Stimulated activated CD8-positive, alpha-beta memory T cell treated with anti-CD3 and anti-CD28 coated beads, Interleukin-4, amount 100 ng/mL, for 48 hours (primary cell): Measurements from ENCODE around the gene CT47A7.
"Not testable (repeated sequence)": the region's sequence is repeated elsewhere in the genome, so short reads cannot be mapped to it uniquely, and the experiment has no call there.

Experiments
- DNase-seq: peaks from one replicate; pipeline ENCODE4 v3.0.0-alpha.2; 2020

Gene CT47A7

DNA sequence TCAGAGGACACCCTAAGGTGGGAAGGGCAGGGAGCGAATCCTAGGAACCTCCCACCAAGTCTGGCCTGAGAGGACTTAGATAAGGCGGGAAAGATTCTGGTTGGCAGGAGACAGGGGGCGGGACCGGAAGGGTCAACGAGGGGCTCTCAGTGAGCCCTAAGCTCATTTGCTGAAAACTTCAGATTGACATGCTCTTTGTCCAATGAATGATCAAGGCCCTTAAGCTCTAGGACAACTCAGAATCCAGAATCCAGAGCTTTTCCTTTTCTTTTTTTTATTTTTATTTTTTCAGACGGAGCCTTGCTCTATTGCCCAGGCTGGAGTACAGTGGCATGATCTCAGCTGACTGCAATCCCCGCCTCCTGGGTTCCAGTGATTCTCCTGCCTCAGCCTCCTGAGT lies at the start of gene CT47A7:
TSS of gene CT47A7 (minus strand) at position 101 of the 400 bp plus-strand sequence. CDS start 255 bp downstream, outside the sequence.
- DNase-seq: not testable (repeated sequence)

DNA sequence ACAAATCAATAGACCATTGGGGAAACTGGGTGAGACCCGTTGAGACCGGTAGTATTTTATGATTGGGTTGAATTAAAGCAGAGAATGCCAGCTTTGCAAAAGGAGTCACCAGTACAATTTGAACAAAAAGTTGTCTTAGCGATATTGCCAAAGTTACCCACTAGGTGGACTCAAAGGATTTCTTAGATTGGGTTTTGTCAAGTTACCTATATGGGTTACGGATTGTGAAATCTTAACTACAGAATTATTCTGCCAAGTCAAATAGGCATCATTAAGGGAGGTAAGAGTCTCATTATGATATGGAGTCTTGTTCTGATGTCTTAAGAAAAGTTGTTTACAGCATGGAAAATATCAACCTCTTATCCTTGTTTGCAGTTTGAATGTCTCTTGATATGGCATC lies 44.2 kb upstream of the CT47A7 start:
- DNase-seq: no peak

DNA sequence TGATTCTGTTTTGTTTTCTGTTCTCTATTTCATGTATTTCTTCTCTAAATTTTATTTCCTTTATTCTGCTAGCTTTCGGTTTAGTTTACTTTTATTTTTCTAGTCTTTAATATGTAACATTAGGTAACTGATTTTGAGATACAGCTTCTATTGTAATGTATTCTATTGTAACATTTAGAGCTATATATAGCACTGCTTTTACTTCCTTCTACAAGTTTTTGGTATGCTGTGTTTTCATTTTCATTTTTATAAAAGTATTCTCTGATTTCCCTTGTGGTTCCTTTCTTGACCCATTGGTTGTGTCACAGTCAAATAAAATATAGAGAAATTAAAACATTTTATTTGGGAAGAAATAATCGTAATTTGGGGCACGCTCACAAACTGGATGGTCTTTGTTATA lies 43.0 kb upstream of the CT47A7 start:
- DNase-seq: no peak

DNA sequence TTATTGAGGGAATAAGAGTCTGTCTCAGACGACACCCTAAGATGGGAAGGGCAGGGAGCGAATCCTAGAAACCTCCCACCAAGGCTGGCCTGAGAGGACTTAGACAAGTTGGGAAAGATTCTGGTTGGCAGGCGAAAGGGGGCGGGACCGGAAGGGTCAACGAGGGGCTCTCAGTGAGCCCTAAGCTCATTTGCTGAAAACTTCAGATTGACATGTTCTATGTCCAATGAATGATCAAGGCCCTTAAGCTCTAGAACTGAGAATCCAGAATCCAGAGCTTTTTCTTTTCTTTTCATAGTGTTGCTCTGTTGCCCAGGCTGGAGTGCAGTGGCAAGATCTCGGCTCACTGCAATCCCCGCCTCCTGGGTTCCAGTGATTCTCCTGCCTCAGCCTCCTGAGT lies 29.3 kb upstream of the CT47A7 start, which contains the start of gene CT47A1:
TSS of gene CT47A1 (minus strand) at position 101 of the 400 bp plus-strand sequence. CDS start 231 bp downstream, outside the sequence.
- DNase-seq: not testable (repeated sequence)
